ENCODE measurements around the gene ANKH.
"Not testable (repeated sequence)": the region's sequence is repeated elsewhere in the genome, so short reads cannot be mapped to it uniquely, and the experiment has no call there.

Gene ANKH

DNA sequence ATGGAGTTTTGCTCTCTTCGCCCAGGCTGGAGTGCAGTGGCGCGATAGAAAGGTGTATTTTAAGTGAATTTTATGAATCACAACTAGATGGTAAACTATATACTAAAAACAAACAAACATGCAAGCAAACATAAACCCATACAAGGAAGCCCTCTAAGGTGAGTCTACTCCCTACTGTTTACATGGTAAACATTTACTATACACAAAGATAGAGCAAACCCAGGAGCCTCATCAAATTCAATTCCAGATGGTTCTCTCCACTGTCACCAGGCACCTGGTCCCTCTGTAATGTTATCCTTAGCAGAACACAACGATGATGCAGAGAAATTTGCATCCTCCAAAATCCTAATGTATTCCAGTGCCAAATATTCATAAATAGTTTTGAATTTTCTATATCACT is 17.9 kb downstream of the ANKH start:
- Histone ChIP-seq H3K9me3 (ENCODE audit: control insufficient read depth, insufficient read depth, low read length) (no peaks in the 10 kb centered on the region), H3K4me1 (ENCODE audit: control insufficient read depth, insufficient read depth, low read length) (peaks cover 22% of the 10 kb centered on the region), H3K27ac (ENCODE audit: low read depth, low read length) (no peak overlapping the region), H3K36me3 (ENCODE audit: control insufficient read depth, insufficient read depth, low read length) (no peaks in the 10 kb centered on the region), H3K27me3 (ENCODE audit: control insufficient read depth, insufficient read depth, low read length) (no peaks in the 10 kb centered on the region), H3K4me3 (ENCODE audit: low read depth, low read length) (no peak overlapping the region), H3K9ac (ENCODE audit: low read depth, low read length) (no peak overlapping the region)

DNA sequence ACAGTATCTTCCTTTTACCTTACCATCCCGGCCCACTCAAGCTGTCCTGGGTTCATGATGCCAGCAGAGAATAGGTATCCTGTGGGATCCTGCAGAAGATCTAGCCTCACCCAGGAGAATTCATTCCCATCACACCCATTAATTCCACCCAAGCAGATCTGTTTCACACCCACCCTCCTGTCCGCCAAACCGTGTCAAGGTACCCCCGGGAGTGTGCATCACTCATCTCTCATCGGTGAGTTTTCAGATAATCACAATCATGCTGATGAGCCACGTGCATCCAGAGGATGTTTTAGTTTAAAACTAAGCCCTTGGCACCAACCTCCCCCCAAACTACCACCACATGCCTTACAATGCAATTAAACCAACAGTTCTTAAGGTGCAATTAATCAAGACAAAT is 18.8 kb downstream of the ANKH start:
- H3K9me3 ChIP-seq (ENCODE audit: control insufficient read depth, insufficient read depth, low read length), result no peaks in the 10 kb centered on the region
- H3K9ac ChIP-seq (ENCODE audit: low read depth, low read length), result no peak overlapping the region
- no peak overlapping the region for H3K27ac ChIP-seq (ENCODE audit: low read depth, low read length)
- H3K4me3 ChIP-seq (ENCODE audit: low read depth, low read length), result no peak overlapping the region
- no peaks in the 10 kb centered on the region for H3K27me3 ChIP-seq (ENCODE audit: control insufficient read depth, insufficient read depth, low read length)
- H3K36me3 ChIP-seq (ENCODE audit: control insufficient read depth, insufficient read depth, low read length), result no peaks in the 10 kb centered on the region
- H3K4me1 ChIP-seq (ENCODE audit: control insufficient read depth, insufficient read depth, low read length), result peaks cover 22% of the 10 kb centered on the region

DNA sequence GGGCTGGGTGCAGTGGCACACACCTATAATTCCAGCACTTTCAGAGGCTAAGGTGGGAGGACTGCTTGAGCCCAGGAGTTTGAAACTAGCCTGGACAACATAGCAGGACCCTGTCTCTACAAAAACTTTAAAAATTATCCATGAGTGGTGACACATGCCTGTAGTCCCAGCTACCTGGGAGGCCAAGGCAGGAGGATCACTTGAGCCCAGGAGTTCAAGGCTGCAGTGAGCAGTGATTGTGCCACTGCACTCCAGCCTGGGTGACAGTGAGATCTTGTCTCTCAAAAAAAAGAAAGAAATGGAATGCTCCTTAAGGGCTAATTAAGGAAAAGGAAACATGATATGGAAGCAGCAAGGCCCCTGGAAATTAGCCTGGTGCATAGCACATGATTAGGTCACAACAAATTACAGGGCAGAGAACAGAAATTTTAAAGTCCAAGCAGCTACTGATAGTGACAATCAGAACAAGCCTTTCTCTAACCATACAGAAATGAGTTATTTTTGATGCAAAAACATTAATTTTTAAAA is 19.5 kb downstream of the ANKH start:
- Histone ChIP-seq H3K27me3 (ENCODE audit: control insufficient read depth, insufficient read depth, low read length) (no peaks in the 10 kb centered on the region), H3K9me3 (ENCODE audit: control insufficient read depth, insufficient read depth, low read length) (no peaks in the 10 kb centered on the region), H3K4me3 (ENCODE audit: low read depth, low read length) (no peak overlapping the region), H3K36me3 (ENCODE audit: control insufficient read depth, insufficient read depth, low read length) (no peaks in the 10 kb centered on the region), H3K27ac (ENCODE audit: low read depth, low read length) (no peak overlapping the region), H3K9ac (ENCODE audit: low read depth, low read length) (no peak overlapping the region), H3K4me1 (ENCODE audit: control insufficient read depth, insufficient read depth, low read length) (peaks cover 22% of the 10 kb centered on the region)

DNA sequence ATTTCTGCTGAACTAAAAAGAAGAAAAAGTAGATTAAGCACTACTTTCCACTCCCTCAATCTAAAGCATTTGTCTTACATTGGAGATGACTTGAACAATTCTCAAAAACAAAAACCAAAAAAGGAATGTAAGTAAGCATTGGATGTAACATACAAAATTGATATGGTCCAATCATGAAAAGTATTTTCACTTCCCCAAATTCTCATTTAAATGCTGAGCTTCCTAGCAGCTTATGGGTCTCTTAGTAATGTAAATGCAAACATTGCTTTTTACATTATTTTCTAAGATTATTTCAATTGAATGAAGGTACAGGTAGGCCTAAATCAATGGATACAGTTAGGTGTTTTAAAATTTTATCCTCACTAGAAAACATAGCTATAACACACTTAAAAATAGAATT is 20.0 kb downstream of the ANKH start:
- Histone ChIP-seq H3K27me3 (ENCODE audit: control insufficient read depth, insufficient read depth, low read length) (no peaks in the 10 kb centered on the region), H3K4me3 (ENCODE audit: low read depth, low read length) (no peak overlapping the region), H3K4me1 (ENCODE audit: control insufficient read depth, insufficient read depth, low read length) (peaks cover 22% of the 10 kb centered on the region), H3K27ac (ENCODE audit: low read depth, low read length) (no peak overlapping the region), H3K9me3 (ENCODE audit: control insufficient read depth, insufficient read depth, low read length) (no peaks in the 10 kb centered on the region), H3K36me3 (ENCODE audit: control insufficient read depth, insufficient read depth, low read length) (no peaks in the 10 kb centered on the region), H3K9ac (ENCODE audit: low read depth, low read length) (no peak overlapping the region)

DNA sequence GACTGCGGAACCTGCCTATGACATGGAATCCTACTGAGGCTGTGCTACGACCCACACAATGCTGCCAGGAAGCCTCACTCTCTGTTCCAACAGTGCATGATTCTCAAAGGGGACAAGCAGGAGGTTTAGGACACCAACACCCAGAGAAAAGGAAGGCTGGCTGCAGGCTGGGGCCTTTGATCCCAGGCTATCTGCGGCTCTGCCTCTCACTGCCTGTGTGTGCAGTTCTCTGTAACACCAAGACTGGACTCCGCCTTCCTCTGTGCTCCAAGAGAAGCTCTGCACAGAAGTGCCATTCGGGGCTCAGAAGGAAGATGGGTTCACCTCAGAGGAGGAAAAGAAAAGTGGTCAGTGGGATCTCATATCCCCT is 20.5 kb downstream of the ANKH start:
- no peaks in the 10 kb centered on the region for H3K9me3 ChIP-seq (ENCODE audit: control insufficient read depth, insufficient read depth, low read length)
- H3K4me3 ChIP-seq (ENCODE audit: low read depth, low read length), result no peak overlapping the region
- no peak overlapping the region for H3K27ac ChIP-seq (ENCODE audit: low read depth, low read length)
- H3K4me1 ChIP-seq (ENCODE audit: control insufficient read depth, insufficient read depth, low read length), result peaks cover 22% of the 10 kb centered on the region
- H3K27me3 ChIP-seq (ENCODE audit: control insufficient read depth, insufficient read depth, low read length), result no peaks in the 10 kb centered on the region
- H3K9ac ChIP-seq (ENCODE audit: low read depth, low read length), result no peak overlapping the region
- no peaks in the 10 kb centered on the region for H3K36me3 ChIP-seq (ENCODE audit: control insufficient read depth, insufficient read depth, low read length)

DNA sequence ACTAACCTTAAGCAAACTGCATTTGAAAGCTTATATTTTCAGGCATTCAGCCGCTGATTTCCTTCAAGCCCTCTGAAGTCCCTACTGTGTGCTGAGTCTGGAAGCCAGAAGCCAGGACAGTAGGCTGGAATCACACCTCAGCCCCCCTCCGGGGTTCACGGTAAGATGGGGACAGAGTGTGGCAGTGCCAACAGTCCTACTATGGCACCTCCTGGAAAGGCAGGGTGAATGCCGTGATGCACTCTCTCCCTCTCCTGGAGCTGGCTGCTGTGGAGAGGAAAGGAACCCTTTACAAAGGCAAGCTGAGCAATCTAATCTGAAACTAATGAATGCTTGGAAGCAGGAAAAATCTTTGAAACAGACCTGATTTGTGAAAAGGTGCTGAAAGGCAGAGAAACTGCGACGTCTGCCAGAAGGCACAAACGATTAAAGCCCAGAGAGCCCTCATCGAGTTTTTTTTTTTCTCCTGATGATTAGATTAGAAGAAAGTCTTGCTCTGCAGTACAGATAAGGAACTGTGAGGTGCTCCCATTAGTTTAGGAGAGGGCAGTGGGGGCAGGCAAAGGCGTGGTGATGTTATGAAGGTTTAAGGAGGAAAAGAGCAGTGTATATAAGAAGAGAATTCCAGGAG is 21.0 kb downstream of the ANKH start:
- Histone ChIP-seq H3K27ac (ENCODE audit: low read depth, low read length) (no peak overlapping the region), H3K9me3 (ENCODE audit: control insufficient read depth, insufficient read depth, low read length) (no peaks in the 10 kb centered on the region), H3K4me1 (ENCODE audit: control insufficient read depth, insufficient read depth, low read length) (peaks cover 22% of the 10 kb centered on the region), H3K4me3 (ENCODE audit: low read depth, low read length) (no peak overlapping the region), H3K36me3 (ENCODE audit: control insufficient read depth, insufficient read depth, low read length) (no peaks in the 10 kb centered on the region), H3K9ac (ENCODE audit: low read depth, low read length) (no peak overlapping the region), H3K27me3 (ENCODE audit: control insufficient read depth, insufficient read depth, low read length) (no peaks in the 10 kb centered on the region)

DNA sequence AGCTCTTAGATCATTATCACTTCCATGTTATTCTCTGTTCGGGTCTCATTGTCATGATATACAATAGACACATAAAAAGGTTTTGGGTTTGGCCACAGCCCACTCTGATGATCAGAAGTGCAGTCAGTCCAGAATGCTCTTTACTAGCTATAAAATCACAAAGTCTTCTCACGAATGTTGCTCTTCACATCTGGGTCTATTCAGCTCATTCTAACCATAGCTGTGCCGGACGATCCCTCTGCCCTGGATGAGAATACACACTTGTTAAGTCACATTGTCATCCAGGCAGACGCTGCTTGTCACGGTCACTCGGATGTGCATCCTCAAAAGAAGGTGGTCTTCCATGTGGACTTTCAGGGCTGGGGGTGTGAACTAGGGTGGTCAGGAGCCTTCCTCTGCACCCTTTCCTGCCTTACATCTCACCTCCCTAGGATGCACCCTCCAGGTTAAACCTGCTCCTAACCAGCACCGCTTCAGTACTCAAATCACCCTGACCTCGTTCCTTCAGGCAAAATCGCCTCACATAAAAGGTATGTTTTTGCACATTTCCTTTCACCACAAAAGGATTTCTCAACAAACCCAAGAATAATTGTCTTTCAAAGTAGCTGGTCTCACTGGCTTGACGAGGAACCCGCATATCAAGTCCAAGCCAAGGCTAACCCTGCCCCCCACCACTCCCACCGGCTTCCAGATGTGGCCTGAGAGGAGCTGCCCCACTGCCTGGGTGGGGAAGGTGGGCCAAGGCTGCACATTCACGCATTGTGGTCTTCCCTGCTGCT is 21.9 kb downstream of the ANKH start:
- H3K4me3 ChIP-seq (ENCODE audit: low read depth, low read length), result no peak overlapping the region
- H3K27ac ChIP-seq (ENCODE audit: low read depth, low read length), result no peak overlapping the region
- H3K36me3 ChIP-seq (ENCODE audit: control insufficient read depth, insufficient read depth, low read length), result no peaks in the 10 kb centered on the region
- H3K9ac ChIP-seq (ENCODE audit: low read depth, low read length), result no peak overlapping the region
- peaks cover 22% of the 10 kb centered on the region for H3K4me1 ChIP-seq (ENCODE audit: control insufficient read depth, insufficient read depth, low read length)
- no peaks in the 10 kb centered on the region for H3K27me3 ChIP-seq (ENCODE audit: control insufficient read depth, insufficient read depth, low read length)
- H3K9me3 ChIP-seq (ENCODE audit: control insufficient read depth, insufficient read depth, low read length), result no peaks in the 10 kb centered on the region

DNA sequence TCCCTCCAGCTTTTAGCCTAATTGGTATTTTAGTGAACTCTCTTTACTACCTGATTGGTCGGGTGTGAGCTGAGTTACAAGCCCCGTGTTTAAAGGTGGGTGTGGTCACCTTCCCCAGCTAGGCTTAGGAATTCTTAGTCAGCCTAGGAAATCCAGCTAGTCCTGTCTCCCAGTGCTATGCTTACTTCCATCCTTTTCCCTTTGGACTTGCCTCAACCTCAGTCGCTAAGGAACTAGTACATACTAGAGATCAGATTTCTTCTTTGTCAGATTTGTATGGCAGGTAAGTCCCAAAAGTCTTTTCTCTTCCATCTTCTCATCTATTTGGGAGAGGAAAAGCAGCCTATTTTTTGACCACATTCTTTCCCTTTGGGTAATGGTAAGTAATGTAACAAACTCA is 22.6 kb downstream of the ANKH start:
- H3K27ac ChIP-seq (ENCODE audit: low read depth, low read length); H3K4me3 ChIP-seq (ENCODE audit: low read depth, low read length); H3K27me3 ChIP-seq (ENCODE audit: control insufficient read depth, insufficient read depth, low read length); H3K9ac ChIP-seq (ENCODE audit: low read depth, low read length); H3K36me3 ChIP-seq (ENCODE audit: control insufficient read depth, insufficient read depth, low read length); H3K9me3 ChIP-seq (ENCODE audit: control insufficient read depth, insufficient read depth, low read length): not testable (repeated sequence)
- H3K4me1 ChIP-seq (ENCODE audit: control insufficient read depth, insufficient read depth, low read length), result peaks cover 22% of the 10 kb centered on the region

DNA sequence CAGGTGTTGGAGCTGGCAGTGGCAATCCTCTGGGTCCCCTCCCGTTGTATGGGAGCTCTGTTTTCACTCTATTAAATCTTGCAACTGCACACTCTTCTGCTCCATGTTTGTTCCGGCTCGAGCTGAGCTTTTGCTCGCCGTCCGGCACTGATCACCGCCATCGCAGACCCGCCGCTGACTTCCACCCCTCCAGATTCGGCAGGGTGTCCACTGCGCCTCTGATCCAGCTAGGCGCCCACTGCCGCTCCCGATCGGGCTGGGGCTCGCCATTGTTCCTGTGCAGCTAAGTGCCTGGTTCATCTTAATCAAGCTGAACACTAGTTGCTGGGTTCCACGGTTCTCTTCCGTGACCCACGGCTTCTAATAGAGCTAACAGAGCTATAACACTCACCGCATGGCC is 23.2 kb downstream of the ANKH start:
- no peak overlapping the region for H3K4me3 ChIP-seq (ENCODE audit: low read depth, low read length)
- H3K27me3 ChIP-seq (ENCODE audit: control insufficient read depth, insufficient read depth, low read length), result no peaks in the 10 kb centered on the region
- H3K9me3 ChIP-seq (ENCODE audit: control insufficient read depth, insufficient read depth, low read length), result no peaks in the 10 kb centered on the region
- no peak overlapping the region for H3K27ac ChIP-seq (ENCODE audit: low read depth, low read length)
- H3K4me1 ChIP-seq (ENCODE audit: control insufficient read depth, insufficient read depth, low read length), result peaks cover 22% of the 10 kb centered on the region
- no peaks in the 10 kb centered on the region for H3K36me3 ChIP-seq (ENCODE audit: control insufficient read depth, insufficient read depth, low read length)
- H3K9ac ChIP-seq (ENCODE audit: low read depth, low read length), result no peak overlapping the region

DNA sequence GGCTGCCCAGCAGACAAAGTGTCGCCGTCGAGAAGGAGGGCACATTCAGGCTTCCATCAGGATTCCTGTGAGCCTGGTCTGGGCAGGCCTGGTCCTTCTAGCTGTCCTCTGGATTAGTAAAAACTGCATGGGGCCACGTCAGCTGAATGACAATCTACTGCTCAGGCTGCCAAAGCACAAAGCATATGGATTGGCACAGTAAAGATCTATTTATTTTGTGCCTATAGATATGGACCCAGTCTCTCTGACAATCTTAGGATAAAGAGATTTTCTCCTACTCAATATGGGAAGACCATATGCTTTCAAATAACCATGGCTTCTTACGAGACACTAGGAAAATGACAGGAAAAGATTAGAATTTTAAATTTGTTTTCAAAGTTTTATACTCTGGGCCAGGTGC is 24.1 kb downstream of the ANKH start:
- Histone ChIP-seq H3K4me3 (ENCODE audit: low read depth, low read length) (no peak overlapping the region), H3K36me3 (ENCODE audit: control insufficient read depth, insufficient read depth, low read length) (no peaks in the 10 kb centered on the region), H3K9me3 (ENCODE audit: control insufficient read depth, insufficient read depth, low read length) (no peaks in the 10 kb centered on the region), H3K27me3 (ENCODE audit: control insufficient read depth, insufficient read depth, low read length) (no peaks in the 10 kb centered on the region), H3K9ac (ENCODE audit: low read depth, low read length) (no peak overlapping the region), H3K4me1 (ENCODE audit: control insufficient read depth, insufficient read depth, low read length) (peaks cover 22% of the 10 kb centered on the region), H3K27ac (ENCODE audit: low read depth, low read length) (no peak overlapping the region)

DNA sequence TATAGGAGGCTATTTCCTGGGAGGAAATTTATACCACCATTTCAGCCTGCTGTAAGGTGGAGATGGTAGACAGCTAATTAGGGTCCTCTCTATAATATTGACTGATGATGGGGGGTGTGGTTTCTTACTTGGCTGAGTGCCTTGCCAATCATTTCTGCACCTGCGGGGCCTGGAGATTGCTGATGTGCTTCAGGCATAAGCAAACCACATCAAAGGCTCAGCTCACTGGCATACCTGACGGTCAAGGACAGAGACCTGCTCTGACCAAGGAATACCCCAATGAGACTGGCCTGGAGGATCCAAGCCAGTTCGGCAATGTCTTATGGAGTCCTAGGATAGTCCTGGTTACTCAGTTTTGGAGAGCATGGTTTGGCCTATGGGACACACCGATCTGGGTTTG is 29.5 kb downstream of the ANKH start:
- no peaks in the 10 kb centered on the region for H3K36me3 ChIP-seq (ENCODE audit: control insufficient read depth, insufficient read depth, low read length)
- H3K9ac ChIP-seq (ENCODE audit: low read depth, low read length), result no peak overlapping the region
- no peaks in the 10 kb centered on the region for H3K9me3 ChIP-seq (ENCODE audit: control insufficient read depth, insufficient read depth, low read length)
- no peaks in the 10 kb centered on the region for H3K4me1 ChIP-seq (ENCODE audit: control insufficient read depth, insufficient read depth, low read length)
- no peaks in the 10 kb centered on the region for H3K27me3 ChIP-seq (ENCODE audit: control insufficient read depth, insufficient read depth, low read length)
- no peak overlapping the region for H3K4me3 ChIP-seq (ENCODE audit: low read depth, low read length)
- H3K27ac ChIP-seq (ENCODE audit: low read depth, low read length), result no peak overlapping the region
